GM19468 (cell line): ENCODE data around the gene TBC1D19.
A peak's percentile ranks its signal among the peaks of the same experiment; 100 is the strongest.

Experiments
- ATAC-seq: cut with Tn5 transposase; IDR thresholded peaks from one replicate; pipeline ENCODE4 v1.9.1; 2021; ENCODE audit warnings: mild to moderate bottlenecking, moderate library complexity, moderate number of reproducible peaks; ENCODE audit not compliant: unreplicated experiment; ENCODE audit errors: extremely low read depth

Gene TBC1D19

GRCh38 chr4:26726655-26727387, 142.9 kb downstream of the TBC1D19 start:
- ATAC-seq, result no peak

- no peak for ATAC-seq
These were observed 144.0 kb downstream of the TBC1D19 start for GRCh38 chr4:26727844-26728243.

GRCh38 chr4:26729027-26729426, 145.1 kb downstream of the TBC1D19 start:
- no peak for ATAC-seq

- no peak for ATAC-seq
These were observed 145.7 kb downstream of the TBC1D19 start for GRCh38 chr4:26729547-26729946.

GRCh38 chr4:26731351-26732035, 147.6 kb downstream of the TBC1D19 start:
- peak; percentile 33 for ATAC-seq

GRCh38 chr4:26732356-26732755, 148.5 kb downstream of the TBC1D19 start:
- ATAC-seq, result no peak

- ATAC-seq, result no peak
These were observed 152.7 kb downstream of the TBC1D19 start for GRCh38 chr4:26736621-26737020.

- no peak for ATAC-seq
These were observed 153.5 kb downstream of the TBC1D19 start for GRCh38 chr4:26737385-26737784.

GRCh38 chr4:26741491-26741871, 157.6 kb downstream of the TBC1D19 start:
- no peak for ATAC-seq

- ATAC-seq, result peak; percentile 80
These were observed 162.9 kb downstream of the TBC1D19 start for GRCh38 chr4:26746802-26747213.

GRCh38 chr4:26748811-26749210, 164.9 kb downstream of the TBC1D19 start:
- no peak for ATAC-seq

- no peak for ATAC-seq
These were observed 166.0 kb downstream of the TBC1D19 start for GRCh38 chr4:26749867-26750266.

GRCh38 chr4:26751004-26751403, 167.1 kb downstream of the TBC1D19 start:
- no peak for ATAC-seq

- peak; percentile 65 for ATAC-seq
These were observed 168.0 kb downstream of the TBC1D19 start for GRCh38 chr4:26751838-26752237.

GRCh38 chr4:26753187-26753586, 169.3 kb downstream of the TBC1D19 start:
- ATAC-seq, result no peak

- ATAC-seq, result no peak
These were observed 169.7 kb downstream of the TBC1D19 start for GRCh38 chr4:26753617-26754016.

- ATAC-seq, result no peak
These were observed 173.9 kb downstream of the TBC1D19 start for GRCh38 chr4:26757751-26758150.

- ATAC-seq, result no peak
These were observed 175.0 kb downstream of the TBC1D19 start for GRCh38 chr4:26758899-26759298.

- ATAC-seq, result no peak
These were observed 178.8 kb downstream of the TBC1D19 start for GRCh38 chr4:26762650-26763049.

GRCh38 chr4:26763063-26763462, 179.2 kb downstream of the TBC1D19 start:
- ATAC-seq, result no peak

- no peak for ATAC-seq
These were observed 179.8 kb downstream of the TBC1D19 start for GRCh38 chr4:26763648-26764047.

- ATAC-seq, result no peak
These were observed 180.3 kb downstream of the TBC1D19 start for GRCh38 chr4:26764231-26764630.
